NCI-H2171 (cell line): ENCODE measurements around the gene CIBAR2.
"Not testable (repeated sequence)": the region's sequence is repeated elsewhere in the genome, so short reads cannot be mapped to it uniquely, and the experiment has no call there.

Source experiments
- DNase-seq: peaks from one replicate; lab custom pipeline; 2025; lab: John Stamatoyannopoulos, UW

CIBAR2 gene

DNA sequence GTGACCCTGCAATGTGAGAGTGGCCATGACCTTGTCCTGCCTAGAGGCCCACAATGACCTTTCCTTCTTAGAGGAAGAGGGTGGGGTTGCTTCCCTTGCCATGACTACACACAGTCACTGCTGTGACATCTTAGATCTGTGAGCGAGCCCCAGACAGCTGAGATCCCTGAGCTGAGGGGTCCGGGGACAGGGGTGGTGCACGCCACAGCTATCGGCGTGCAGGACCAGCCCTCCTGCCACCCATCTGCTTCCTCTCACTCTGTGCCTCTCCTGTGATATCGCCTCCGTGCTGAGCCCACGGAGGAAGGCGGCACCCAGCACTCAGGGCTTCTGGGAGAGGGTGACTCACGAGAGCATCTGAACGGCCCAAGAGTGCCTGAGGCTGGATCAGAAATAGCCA, 49.4 kb downstream of the CIBAR2 start:
- no peak for DNase-seq

- DNase-seq = no peak
Measured at GRCh38 chr16:85062323-85062722, 49.9 kb downstream of the CIBAR2 start.

- no peak for DNase-seq
Measured at GRCh38 chr16:85061566-85061965, 50.7 kb downstream of the CIBAR2 start.

GRCh38 chr16:85058909-85059308, 53.4 kb downstream of the CIBAR2 start:
- DNase-seq = no peak

DNA sequence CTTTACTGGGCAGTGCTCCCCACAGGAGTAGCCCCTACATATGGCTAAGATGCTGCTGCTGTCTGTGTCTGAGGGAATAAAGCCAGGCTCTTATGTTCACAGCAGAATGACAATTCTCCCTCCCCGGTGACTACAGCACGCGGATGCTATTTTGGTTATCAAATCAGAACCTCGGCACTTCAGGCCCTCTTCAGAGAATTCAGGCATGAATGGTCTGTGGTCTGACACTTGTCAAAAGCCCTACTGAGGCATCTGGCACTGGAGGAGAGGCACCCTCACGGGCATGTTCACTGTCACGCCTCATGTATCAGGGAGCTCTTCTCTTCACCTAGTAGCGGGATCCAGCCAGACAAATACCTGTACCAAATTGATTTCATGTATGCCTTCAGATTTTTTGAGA, 54.3 kb downstream of the CIBAR2 start:
- DNase-seq = peak; percentile 44

- peak; percentile 3 for DNase-seq
Measured at GRCh38 chr16:85057212-85057889, 54.9 kb downstream of the CIBAR2 start.

DNA sequence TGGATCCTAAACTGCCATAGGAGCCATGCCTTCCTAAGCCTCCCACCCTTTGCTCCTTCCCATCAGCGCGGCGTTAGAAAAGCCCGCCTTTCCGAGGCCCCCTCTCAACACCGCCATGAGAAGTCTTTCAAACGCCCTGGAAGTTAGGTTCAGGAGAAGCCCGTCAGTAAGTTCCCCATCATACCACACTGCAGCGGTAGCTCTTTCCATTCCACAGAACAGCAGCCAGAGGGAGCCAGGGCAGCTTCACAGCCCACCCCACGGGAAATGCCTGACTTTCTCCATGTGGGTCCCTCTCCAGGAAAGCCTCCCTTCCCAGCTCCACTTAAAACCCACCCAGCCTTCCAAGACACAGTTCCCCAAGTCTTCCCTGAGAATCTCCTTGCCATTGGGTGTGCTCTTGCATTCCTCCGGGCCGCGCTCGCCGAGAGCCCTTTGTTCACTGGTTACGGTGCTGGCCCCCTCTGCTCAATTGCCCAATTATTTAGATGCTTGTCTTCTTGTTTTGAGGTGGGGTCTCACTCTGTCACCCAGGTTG, 56.0 kb downstream of the CIBAR2 start:
- DNase-seq = no peak

DNA sequence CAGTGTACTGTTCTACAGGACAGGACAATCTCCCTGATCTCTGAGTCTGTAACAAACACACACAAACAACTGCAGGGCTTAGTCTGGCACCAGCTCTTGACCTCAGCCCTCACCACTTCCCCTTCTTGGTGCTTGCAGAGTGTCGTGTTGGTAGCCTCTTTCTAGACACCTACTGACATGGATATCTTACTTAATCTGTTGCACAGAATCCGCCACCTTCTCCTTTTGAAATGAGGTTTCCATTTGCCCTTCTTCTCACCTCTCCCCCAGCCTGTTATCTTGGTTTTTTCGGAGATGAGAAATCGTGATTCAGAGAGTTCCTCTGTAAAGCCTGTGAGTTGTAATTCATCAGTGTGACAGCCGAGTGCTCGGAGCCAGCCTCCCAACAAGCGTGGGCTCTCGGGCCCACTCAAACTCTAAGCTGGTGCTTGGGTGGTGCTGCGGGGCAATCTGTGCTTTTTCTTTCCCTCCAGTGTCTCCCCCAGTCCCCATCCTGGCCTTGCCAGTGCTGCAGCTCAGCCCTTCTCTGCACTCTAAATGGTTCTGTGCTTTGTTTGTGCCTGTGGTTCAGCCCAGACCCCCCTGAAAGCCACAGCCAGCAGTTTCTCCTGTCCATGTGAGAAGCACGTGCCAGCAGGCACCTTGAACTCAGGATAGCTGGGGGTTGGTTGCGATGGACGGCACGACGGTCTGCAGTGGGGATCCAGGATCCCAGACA, 56.6 kb downstream of the CIBAR2 start:
- no peak for DNase-seq

DNA sequence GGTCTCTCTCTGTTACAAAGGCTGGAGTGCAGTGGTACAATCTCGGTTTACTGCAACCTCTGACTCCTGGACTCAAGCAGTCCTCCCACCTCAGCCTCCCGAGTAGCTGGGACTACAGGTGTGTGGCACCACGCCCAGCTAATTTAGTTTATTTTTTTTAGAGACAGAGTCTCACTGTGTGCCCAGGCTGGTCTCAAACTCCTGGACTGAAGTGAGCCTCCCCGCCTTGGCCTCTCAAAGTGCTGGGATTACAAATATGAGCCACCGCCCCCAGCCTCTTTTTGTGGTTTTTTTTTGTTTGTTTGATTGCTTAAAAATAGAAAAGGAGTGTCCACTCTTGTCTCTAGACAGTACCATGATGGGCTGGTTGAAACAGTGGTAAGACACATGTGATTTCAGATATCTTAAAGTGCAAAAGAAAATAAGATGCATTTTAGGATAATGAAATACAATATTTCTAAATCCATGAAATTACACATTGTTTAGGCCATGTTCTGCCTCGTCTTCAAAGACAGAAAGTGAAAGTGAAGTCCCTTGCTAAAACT, 57.3 kb downstream of the CIBAR2 start:
- no peak for DNase-seq

DNA sequence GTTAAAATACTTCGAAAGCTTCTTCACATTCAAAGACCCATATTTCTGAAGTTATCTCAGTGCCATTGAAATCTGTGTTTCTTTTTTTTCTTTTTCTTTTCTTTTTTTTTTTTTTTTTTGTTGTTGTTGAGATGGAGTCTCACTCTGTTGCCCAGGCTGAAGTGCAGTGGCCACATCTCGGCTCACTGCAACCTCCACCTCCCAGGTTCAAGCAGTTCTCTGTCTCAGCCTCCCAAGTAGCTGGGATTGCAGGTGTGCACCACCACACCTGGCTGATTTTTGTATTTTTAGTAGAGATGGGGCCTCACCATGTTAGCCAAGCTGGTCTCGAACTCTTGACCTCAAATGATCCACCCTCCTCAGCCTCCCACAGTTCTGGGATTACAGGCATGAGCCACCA, 58.0 kb downstream of the CIBAR2 start:
- DNase-seq = not testable (repeated sequence)

GRCh38 chr16:85052536-85052935, 59.7 kb downstream of the CIBAR2 start:
- DNase-seq = no peak

DNA sequence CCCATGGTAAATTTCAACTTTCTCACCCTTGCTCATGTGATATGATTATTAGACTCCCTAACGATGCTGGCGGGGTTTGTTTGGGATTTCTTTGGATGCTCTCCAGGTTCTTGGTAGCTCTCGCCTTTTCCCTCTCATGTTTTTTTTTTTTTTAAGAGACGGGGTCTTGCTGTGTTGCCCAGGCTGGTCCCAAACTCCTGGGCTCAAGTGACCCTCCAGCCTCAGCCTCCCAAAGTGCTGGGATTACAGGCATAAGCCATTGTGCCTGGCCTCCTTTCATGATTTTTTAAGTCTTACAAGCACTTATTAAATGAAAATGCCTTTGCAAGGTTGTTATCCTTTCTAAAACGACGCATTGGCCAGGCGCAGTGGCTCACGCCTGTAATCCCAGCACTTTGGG, 60.6 kb downstream of the CIBAR2 start:
- no peak for DNase-seq

DNA sequence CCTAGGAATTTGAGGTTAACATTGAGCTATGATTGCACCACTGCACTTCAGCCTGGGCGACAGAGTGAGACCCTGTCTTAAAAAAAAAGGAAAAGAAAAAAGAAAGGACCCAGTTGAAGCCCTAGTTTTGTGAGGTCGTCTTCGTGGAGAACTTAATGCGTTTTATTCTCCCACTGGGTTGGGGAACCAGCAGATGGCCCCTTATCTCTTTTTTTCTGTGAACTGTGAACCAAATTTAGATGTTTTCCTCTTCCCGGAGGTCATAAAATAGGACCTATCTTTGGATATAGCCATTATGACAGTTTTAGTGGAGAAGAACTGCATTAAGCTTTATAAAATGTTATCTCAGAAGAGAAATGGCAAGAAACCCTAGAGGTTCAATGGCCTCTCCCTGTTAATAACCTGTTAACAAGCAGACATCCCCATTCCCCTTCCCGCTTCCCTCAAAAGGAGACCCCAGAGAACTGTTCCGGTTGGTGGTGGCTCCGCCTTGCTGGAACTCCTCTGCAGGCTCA, 61.1 kb downstream of the CIBAR2 start:
- no peak for DNase-seq

- no peak for DNase-seq
Measured at GRCh38 chr16:85049706-85050305, 62.5 kb downstream of the CIBAR2 start.

DNA sequence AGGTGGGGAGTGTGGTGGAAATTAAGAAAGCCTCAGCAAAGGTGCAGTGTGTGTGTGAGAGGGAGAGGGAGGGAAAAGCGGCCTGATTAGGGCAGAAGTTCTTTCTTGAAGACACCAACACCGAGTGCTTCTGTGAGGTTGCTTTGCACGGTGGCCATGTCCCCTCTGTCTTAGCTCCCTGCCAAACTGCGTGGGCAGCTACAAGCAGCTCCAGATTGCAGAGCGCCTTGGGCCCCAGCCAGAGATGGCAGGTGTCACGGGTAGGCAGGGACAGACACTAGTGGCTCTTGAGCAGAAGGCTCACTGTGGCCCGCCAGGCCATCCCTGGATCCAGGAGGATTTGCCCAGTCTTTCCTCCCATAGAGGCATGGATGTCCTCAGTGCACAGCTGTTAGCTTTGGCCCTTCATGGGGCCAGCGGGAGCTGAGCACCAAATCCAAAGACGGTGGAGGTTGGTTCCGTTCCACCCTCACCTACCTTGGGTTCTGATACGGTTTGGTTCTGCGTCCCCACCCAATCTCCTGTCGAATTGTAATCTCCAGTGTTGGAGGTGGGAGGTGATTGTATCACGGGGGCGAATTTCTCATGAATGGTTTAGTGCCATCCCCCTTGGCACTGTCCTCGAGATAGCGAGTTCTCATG, 63.2 kb downstream of the CIBAR2 start:
- DNase-seq = no peak
